HEK293 (cell line): ENCODE results near the gene INSL3.

Experiments used
- GLI4 ChIP-seq: fragments of 450-650 bp; formaldehyde crosslinking; IDR thresholded peaks from 2 replicates; pipeline ENCODE4 v1.5.1; 2016; ENCODE audit warnings: missing biosample characterization, missing genetic modification characterization
- GLIS2 ChIP-seq: fragments of 450-650 bp; formaldehyde crosslinking; IDR thresholded peaks from 2 replicates; pipeline ENCODE4 v1.5.1; 2016; ENCODE audit warnings: missing biosample characterization, missing genetic modification characterization
- HOXD13 ChIP-seq: sonication (generic); formaldehyde crosslinking; IDR thresholded peaks from 2 replicates; pipeline ENCODE4 v1.8.0; 2022; ENCODE audit warnings: missing genetic modification reagents, borderline replicate concordance
- KLF1 ChIP-seq: fragments of 450-650 bp; formaldehyde crosslinking; IDR thresholded peaks from 2 replicates; pipeline ENCODE4 v1.5.1; 2016; ENCODE audit warnings: missing biosample characterization, missing genetic modification characterization
- PRDM1 ChIP-seq: fragments of 450-650 bp; formaldehyde crosslinking; IDR thresholded peaks from 2 replicates; pipeline ENCODE4; 2016; ENCODE audit warnings: missing biosample characterization, missing genetic modification characterization
- PRDM10 ChIP-seq: fragments of 450-650 bp; formaldehyde crosslinking; IDR thresholded peaks from 2 replicates; pipeline ENCODE4 v1.5.1; 2016; ENCODE audit warnings: missing biosample characterization, missing genetic modification characterization
- SCRT1 ChIP-seq: fragments of 450-650 bp; formaldehyde crosslinking; IDR thresholded peaks from 2 replicates; pipeline ENCODE4 v1.5.1; 2016; ENCODE audit warnings: missing biosample characterization, missing genetic modification characterization, borderline replicate concordance
- SP2 ChIP-seq: fragments of 450-650 bp; formaldehyde crosslinking; IDR thresholded peaks from 2 replicates; pipeline ENCODE4 v1.5.1; 2016; ENCODE audit warnings: missing biosample characterization, missing genetic modification characterization
- TCF7L2 ChIP-seq: IDR thresholded peaks from 2 replicates; pipeline ENCODE4 v1.6.1; 2011; ENCODE audit warnings: low read depth, mild to moderate bottlenecking, inconsistent platforms, low read length, moderate library complexity, borderline replicate concordance
- ZBTB6 ChIP-seq: fragments of 450-650 bp; formaldehyde crosslinking; IDR thresholded peaks from 2 replicates; pipeline ENCODE4 v1.5.1; 2017; ENCODE audit warnings: missing biosample characterization, missing genetic modification characterization
- ZFP3 ChIP-seq: fragments of 450-650 bp; formaldehyde crosslinking; IDR thresholded peaks from 2 replicates; pipeline ENCODE4 v1.5.1; 2016; ENCODE audit warnings: low read depth, missing biosample characterization, missing genetic modification characterization
- ZIC2 ChIP-seq: fragments of 450-650 bp; formaldehyde crosslinking; IDR thresholded peaks from 2 replicates; pipeline ENCODE4 v1.5.1; 2016; ENCODE audit warnings: missing biosample characterization, missing genetic modification characterization
- ZNF132 ChIP-seq: fragments of 450-650 bp; formaldehyde crosslinking; IDR thresholded peaks from 2 replicates; pipeline ENCODE4 v1.5.1; 2017; ENCODE audit warnings: missing biosample characterization, missing genetic modification characterization, borderline replicate concordance
- ZNF175 ChIP-seq: fragments of 450-650 bp; formaldehyde crosslinking; IDR thresholded peaks from 2 replicates; pipeline ENCODE4 v1.5.1; 2016; ENCODE audit warnings: missing biosample characterization, missing genetic modification characterization
- ZNF19 ChIP-seq: fragments of 450-650 bp; formaldehyde crosslinking; IDR thresholded peaks from 2 replicates; pipeline ENCODE4; 2016; ENCODE audit warnings: missing biosample characterization, missing genetic modification characterization, low read depth
- ZNF221 ChIP-seq: fragments of 450-650 bp; formaldehyde crosslinking; IDR thresholded peaks from 2 replicates; pipeline ENCODE4 v1.5.1; 2017; ENCODE audit warnings: missing biosample characterization, missing genetic modification characterization, borderline replicate concordance
- ZNF292 ChIP-seq: fragments of 450-650 bp; formaldehyde crosslinking; IDR thresholded peaks from 2 replicates; pipeline ENCODE4 v1.5.1; 2016; ENCODE audit warnings: low read depth, missing biosample characterization, missing genetic modification characterization, borderline replicate concordance
- ZNF341 ChIP-seq: fragments of 450-650 bp; formaldehyde crosslinking; IDR thresholded peaks from 2 replicates; pipeline ENCODE4; 2016; ENCODE audit warnings: low read depth, missing biosample characterization, missing genetic modification characterization
- ZNF366 ChIP-seq: fragments of 450-650 bp; formaldehyde crosslinking; conservative IDR thresholded peaks from 2 replicates; pipeline ENCODE4 v1.5.1; 2016; ENCODE audit warnings: missing biosample characterization, missing genetic modification characterization
- ZNF510 ChIP-seq: fragments of 450-650 bp; formaldehyde crosslinking; IDR thresholded peaks from 2 replicates; pipeline ENCODE4 v1.5.1; 2018; ENCODE audit warnings: mild to moderate bottlenecking, missing genetic modification characterization, missing biosample characterization; ENCODE audit not compliant: insufficient replicate concordance
- ZNF530 ChIP-seq: fragments of 450-650 bp; formaldehyde crosslinking; IDR thresholded peaks from 2 replicates; pipeline ENCODE4 v1.5.1; 2016; ENCODE audit warnings: low read depth, missing biosample characterization, missing genetic modification characterization
- ZNF571 ChIP-seq: fragments of 450-650 bp; formaldehyde crosslinking; IDR thresholded peaks from 2 replicates; pipeline ENCODE4 v1.5.0; 2017; ENCODE audit warnings: missing biosample characterization, missing genetic modification characterization
- ZNF621 ChIP-seq: fragments of 450-650 bp; formaldehyde crosslinking; IDR thresholded peaks from 2 replicates; pipeline ENCODE4 v1.5.1; 2017; ENCODE audit warnings: missing biosample characterization, missing genetic modification characterization
- ZNF623 ChIP-seq: fragments of 450-650 bp; formaldehyde crosslinking; IDR thresholded peaks from 2 replicates; pipeline ENCODE4 v1.5.1; 2016; ENCODE audit warnings: missing biosample characterization, missing genetic modification characterization
- ZNF692 ChIP-seq: fragments of 450-650 bp; formaldehyde crosslinking; IDR thresholded peaks from 2 replicates; pipeline ENCODE4 v1.5.1; 2016; ENCODE audit warnings: missing biosample characterization, missing genetic modification characterization
- ZNF777 ChIP-seq: fragments of 450-650 bp; formaldehyde crosslinking; IDR thresholded peaks from 2 replicates; pipeline ENCODE4 v1.5.1; 2017; ENCODE audit warnings: missing biosample characterization, missing genetic modification characterization, borderline replicate concordance

INSL3 gene

GRCh38 chr19:17835182-17836006, 14.1 kb upstream of the INSL3 start (continued):
- TF ChIP-seq ZIC2: 0 out of 2 replicates have a peak, but pooled peaks have one; percentile 3
- TF ChIP-seq TCF7L2: no peak
- TF ChIP-seq ZBTB6: no peak
- TF ChIP-seq ZNF510 (tag by site-specific recombination): no peak
- no peak for TF ChIP-seq ZNF366 (tag by site-specific recombination)
- TF ChIP-seq ZNF221 (tag by site-specific recombination): no peak
- TF ChIP-seq ZNF292 (tag by site-specific recombination): no peak
- TF ChIP-seq ZNF132 (tag by site-specific recombination): no peak
- TF ChIP-seq SP2: no peak
- TF ChIP-seq ZNF692 (tag by site-specific recombination): no peak
- TF ChIP-seq HOXD13 (CRISPR knock-in tag): no peak
- no peak for TF ChIP-seq ZNF621 (tag by site-specific recombination)
- no peak for TF ChIP-seq GLIS2 (tag by site-specific recombination)
- no peak for TF ChIP-seq ZNF777 (tag by site-specific recombination)
- no peak for TF ChIP-seq ZNF530 (tag by site-specific recombination)
- no peak for TF ChIP-seq KLF1 (tag by site-specific recombination)
- TF ChIP-seq ZNF623 (tag by site-specific recombination): peak; percentile 18; the same call in 1 of the 2 replicates
- 0 out of 2 replicates have a peak, but pooled peaks have one; percentile 13 for TF ChIP-seq PRDM10 (tag by site-specific recombination)
- no peak for TF ChIP-seq ZNF175
- no peak for TF ChIP-seq ZNF571 (tag by site-specific recombination)
- TF ChIP-seq ZFP3 (tag by site-specific recombination): peak; percentile 97
- peak; percentile 87 for TF ChIP-seq ZNF341
- TF ChIP-seq ZNF19 (tag by site-specific recombination): no peak
- peak; percentile 93 for TF ChIP-seq GLI4 (tag by site-specific recombination)
- TF ChIP-seq SCRT1 (tag by site-specific recombination): no peak
- peak; percentile 45; the same call in 1 of the 2 replicates for TF ChIP-seq PRDM1 (tag by site-specific recombination)
- TF ChIP-seq, all 188 proteins: peak for 8
